Iris pigment epithelial cell (primary cell): ENCODE measurements around the gene AGPAT3.

ENCODE experiments used
- DNase-seq: peaks from one replicate; pipeline ENCODE4 v3.0.0-alpha.2; 2011; ENCODE audit warnings: low read depth

The AGPAT3 gene

DNA sequence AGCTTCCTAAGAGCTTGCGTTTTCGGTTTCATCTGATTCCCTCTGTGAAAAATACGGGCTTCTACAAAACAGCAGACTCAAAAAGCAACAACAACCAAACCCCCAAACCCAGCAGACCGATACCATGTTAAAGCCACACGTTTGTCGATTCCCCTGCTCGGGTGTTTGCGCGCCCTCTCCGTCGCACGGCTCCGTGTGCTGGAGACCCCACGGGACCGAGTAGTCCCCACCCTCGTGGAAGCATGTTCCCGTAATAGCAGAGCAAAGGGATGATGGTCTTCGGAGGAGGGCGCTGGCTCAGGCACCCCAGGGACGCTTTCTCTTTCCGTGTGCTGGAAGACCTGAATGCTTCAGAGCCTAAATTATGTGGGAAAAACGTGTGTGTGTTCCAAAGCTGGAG, 42.7 kb downstream of the AGPAT3 start:
- no peak for DNase-seq

DNA sequence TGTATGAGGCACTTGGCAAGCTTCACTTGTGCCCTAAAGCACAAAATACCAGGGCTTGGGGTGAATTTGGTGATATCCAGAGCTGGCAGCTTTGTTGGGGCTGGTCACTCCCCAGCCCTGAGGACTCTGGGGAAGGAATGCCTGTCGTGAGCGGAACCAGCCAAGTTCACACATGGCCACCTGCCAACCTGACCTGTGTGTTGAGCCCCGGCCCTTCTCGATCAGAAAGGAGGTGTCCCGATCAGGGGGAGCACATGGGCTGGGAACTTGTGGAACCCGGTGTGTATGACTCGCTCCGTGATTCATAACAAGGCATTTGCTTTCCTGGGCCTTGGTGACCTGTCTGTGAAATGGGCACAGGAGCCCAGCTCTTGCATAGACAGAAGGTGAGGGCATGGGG, 43.1 kb downstream of the AGPAT3 start:
- DNase-seq, result no peak

DNA sequence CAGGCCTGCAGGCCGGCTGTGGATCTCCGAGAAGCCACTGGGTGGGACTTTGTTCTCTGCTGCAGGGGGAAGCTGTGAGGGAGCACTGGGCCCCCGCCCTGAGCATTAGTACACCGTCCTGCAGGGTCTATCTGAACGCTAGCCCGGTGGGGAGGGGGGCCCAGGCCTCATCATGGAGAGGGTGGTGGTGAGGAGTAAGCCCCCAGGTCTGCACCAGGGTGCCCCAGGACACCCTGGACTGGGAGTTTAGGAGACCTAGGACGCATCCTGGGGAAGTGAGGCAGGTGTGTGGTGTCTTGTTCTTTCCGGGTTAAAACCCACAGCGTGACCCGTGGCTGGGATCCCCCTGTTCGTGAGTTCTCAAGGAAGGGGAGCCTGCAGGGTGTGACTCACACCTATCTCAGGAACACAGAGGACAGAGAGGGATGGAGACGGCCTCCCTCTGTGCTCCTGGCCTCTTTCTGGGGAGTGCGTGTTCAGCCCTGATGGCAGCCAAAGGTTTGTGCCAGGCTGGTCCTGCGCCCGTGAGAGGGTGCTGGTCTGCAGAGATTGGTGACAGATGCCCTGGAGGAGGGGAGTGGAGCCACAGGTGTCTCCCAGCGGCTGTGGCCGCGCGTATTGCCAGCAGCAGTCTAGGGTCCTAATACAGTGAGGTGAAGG, 44.8 kb downstream of the AGPAT3 start:
- DNase-seq, result no peak

DNA sequence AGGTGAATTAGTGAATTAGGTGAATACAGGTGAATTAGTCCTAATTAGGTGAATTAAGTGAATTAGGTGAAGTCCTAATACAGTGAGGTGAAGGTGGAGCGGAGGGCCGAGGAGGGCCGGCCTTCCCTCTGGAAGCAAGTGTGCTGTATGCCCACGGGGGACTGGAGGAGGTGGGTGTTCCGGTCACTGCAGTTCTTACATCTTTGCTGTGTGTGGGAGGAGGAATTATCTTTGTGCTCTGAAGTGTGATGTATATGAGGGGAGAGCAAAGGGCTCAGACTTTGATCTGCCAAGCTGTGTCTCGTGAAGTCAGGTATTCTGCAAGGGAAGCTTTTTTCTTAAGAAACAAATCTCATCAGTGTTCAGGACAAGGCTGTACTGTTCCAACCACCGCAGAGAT, 45.4 kb downstream of the AGPAT3 start:
- DNase-seq, result no peak

DNA sequence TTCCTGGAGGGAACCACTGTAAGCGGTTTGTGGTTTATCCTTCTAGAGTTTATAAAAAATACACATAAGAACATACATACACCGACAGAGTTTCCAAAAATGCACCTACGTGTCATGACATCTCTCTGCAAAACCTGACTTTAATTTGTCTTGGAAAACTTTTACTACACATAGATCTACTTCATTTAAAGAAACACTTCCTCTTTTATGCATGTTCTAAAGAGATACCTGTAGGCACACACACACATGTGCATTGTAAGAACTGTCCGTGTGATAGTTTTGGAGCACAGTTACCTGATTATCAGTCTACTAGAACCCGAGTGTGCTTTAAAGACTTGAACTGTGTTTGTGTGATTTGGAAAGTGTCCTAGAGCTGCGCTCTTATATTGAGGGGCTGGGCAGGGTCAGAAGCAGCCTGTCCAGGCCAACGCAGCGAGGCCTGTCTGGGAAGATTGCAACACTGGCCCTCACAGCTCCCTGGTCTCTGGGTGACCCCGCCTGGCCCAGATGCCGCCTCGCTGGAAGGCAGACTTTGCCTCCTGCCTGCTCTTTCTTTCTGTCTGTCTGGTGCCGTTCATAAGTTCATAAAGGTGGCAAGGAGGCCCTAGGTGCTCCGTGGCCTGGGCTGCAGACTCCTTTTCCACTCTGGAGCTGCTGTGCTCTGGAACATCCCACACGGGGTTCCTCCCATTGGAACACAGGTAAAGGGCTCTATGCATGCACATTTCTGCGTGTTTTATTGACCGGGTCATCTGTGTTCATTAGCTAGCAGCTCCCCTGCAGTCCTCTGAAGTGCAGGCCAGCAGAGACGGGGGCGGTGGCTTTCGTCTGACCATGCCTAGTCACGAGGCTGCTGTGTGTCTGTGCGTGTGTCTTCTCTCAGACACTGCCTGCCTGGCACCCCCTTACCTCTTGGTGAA, 46.3 kb downstream of the AGPAT3 start:
- DNase-seq, result peak; percentile 37

DNA sequence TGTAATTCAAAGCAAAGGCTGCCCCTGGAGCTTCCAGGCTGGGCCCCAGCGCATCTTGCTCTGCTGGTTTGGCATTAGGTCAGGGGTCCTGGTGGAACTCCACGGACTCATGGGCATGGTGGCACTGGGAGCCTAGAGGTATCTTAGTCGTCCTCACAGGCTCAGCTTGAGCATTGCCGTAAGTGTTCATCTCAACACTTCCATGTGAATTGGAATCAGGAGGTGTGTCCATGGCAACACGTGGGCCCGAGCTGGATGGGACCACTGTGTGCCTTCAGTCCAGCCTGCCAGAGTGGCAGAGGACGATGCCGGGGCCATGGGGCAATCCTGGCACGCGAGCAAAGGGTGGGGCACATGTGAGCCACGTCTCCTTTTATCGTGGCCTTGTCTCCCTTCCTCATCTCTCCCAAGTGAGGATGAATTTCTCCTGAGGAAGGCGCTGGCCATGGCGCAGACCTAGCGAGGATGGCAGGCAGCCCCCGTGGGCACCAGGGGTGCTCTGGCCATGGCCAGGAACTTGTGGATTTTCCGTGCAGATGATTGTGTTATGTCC, 47.0 kb downstream of the AGPAT3 start:
- no peak for DNase-seq

DNA sequence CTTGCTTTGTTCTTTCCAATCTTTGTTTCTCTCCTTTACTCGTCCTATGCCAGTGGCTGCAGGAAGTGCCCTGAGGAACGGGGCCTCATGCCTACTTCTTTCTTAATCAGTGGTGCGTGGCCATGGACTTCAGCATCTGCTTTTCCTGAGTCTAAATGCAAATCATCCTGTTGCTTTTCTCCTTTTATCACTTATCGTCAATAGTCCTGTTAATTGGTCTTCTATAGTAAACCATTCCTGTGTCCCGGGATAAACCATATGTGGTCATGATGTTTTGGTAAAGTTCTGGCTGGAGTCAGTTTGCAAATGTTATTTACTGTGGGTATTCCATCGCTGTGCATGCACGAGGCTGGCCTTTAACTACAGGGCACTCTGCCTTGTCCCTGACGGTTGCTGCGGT, 47.5 kb downstream of the AGPAT3 start:
- no peak for DNase-seq

DNA sequence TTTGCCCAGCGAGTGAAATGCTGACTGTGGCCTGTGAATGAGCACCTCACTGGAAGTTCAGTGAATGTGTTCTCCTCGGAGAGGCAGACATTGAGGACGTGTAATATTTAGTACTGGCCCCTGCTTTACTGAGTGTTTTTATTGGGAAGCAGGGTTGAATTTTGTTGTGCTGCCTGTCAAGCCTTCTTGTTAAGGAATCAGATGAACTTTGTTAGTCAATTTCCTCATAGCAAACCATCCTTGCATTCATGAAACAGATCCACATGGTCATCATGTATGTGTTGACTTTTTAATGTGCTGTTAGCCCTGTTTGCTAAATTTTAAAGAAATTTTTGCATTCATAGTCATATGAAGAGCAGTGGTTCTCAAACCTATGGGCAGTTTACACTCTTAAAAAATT, 47.9 kb downstream of the AGPAT3 start:
- no peak for DNase-seq

DNA sequence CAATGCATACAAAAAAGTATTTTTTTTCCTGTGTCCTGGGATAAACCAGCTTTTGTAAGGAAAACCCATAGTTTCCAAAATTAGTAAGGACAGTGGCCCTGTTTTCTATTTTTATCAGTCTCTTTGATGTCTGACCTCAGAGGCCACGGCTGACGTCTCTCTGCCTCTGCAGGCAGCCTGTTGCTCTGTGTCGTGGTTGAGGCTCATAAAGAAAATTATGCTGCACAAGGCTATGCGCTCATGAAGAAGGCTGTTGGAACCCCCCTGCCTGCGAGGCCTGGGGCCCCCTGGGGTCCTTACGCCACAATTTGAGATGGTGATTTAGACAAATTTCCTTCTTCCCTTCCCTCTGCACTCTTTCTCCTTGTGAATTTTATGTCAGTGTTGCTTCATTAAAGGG, 48.9 kb downstream of the AGPAT3 start:
- peak; percentile 31 for DNase-seq

DNA sequence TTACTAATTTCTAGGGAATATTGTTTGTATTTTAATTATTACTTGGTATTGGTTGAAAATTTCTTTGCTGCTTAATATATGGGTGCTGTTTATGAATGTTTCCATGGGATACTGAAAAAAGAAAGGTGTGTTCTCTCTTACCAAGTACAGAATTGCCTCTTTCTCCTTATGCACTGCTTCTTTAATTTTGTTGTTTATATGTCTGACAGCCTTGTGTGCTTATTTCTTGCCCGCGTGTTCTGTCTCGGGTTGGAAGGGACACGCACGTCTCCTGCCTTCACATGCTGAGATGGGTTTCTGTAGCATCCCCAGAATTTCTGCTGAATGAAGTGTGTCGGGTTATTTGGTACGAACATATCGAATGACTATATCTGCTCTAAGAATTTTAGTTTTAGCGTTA, 51.1 kb downstream of the AGPAT3 start:
- DNase-seq, result no peak

DNA sequence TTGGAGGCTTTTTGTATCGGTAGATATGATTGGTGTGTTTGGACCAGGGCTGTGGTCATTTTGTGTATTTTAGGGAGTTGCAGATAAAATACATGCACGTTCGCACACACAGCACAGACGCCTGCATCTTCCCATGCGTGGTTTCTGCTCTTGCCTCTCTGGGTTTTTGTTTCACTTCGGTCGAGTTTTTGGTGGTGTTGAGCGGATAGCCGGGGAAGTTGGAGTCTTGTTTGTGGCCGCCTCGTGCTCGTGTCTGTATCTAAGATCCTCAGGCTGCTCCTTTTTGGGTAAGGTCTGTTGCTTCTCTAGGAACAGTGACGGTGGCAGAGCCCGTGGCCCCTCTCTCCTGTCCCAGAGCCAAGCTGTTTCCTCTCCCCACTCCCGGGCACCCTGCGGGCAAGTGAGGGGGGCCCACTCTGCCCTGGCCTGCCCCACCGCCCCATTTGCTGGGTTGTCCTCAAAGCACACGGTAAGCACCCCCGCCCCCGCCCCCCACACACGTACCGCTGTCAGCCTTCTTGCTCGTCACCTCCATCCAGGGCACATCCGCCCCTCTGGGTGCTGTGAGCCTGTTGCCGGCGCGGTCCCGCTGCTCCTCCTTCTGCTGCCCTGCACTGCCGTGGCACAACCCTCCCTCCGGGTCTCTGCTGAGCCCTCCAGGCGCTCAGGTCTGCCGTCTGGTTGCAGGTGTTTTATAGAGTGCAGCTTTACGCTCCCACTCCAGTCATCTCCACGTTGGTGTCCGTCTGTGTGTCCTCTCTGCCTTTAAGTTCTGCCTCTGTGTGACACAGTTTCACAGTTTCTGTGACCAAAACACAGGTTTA, 51.9 kb downstream of the AGPAT3 start:
- DNase-seq, result no peak

DNA sequence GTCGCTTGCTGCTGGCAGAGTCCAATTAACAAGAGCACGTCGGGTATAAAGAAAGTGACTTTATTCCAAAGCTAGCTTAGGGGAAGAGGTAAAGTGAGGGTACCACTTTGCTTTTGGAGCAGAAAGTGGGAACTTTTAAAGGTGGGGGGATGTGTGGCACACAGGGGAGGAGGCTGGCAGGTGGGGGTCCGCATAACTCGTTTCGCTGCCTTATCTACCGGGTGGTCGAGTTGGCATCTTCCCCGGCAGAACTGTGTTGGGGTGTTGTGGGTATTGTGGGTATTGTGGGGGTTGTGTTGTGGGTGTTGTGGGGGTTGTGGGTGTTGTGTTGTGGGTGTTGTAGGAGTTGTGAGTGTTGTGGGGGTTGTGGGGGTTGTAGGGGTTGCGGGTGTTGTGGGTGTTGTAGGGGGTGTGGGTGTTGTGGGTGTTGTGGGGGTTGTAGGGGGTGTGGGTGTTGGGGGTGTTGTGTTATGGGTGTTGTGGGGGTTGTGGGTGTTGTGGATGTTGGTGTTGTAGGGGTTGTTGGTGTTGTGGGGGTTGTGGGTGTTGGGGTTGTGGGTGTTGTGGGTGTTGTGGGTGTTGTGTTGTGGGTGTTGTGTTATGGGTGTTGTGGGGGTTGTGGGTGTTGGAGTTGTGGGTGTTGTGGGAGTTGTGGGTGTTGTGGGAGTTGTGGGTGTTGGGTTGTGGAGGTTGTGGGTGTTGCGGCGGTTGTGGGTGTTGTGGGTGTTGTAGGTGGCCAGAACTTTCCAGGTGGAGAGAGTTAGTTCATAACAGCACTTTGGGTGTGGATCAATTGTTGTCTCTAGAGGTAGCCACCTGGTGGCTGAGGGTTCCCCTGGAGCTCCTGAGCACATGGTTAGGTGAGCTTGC, 52.7 kb downstream of the AGPAT3 start:
- DNase-seq, result no peak

DNA sequence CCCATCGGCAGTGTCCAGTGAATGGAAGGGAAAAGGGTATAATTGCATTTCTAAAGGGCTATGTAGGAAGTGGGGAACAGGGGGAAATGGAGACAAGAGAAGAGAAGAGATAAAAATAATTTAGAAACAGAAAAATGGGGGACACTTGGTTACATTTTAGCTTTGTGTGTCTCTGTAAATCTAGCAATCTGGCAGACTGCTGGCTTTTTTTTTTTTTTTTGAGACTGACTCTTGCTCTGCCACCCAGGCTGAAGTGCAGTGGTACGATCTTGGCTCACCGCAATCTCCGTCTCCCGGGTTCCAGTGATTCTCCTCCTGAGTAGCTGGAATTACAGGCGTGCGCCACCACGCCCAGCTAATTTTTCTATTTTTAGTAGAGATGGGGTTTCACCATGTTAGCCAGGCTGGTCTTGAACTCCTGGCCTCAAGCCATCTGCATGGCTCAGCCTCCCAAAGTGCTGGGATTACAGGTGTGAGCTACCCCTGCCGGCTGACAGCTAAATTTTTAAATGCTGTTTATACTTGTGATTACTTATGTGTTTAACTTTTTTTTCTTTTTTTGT, 53.4 kb downstream of the AGPAT3 start:
- DNase-seq, result no peak

DNA sequence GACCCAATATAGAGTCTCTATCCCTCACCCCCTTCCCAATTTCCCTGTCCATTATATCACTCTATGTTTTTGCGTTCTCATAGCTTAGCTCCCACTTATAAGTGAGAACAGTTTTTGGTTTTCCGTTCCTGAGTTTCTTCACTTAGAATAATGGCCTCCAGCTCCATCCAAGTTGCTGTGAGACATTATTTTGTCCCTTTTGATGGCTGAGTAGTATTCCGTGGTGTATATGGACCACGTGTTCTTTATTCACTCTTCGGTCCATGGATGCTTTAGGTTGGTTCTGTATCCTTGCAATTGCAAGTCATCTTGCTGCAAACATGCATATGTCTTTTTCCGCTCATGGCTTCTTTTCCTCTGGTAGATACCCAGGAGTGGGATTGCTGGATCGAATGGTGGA, 54.3 kb downstream of the AGPAT3 start:
- DNase-seq, result no peak

DNA sequence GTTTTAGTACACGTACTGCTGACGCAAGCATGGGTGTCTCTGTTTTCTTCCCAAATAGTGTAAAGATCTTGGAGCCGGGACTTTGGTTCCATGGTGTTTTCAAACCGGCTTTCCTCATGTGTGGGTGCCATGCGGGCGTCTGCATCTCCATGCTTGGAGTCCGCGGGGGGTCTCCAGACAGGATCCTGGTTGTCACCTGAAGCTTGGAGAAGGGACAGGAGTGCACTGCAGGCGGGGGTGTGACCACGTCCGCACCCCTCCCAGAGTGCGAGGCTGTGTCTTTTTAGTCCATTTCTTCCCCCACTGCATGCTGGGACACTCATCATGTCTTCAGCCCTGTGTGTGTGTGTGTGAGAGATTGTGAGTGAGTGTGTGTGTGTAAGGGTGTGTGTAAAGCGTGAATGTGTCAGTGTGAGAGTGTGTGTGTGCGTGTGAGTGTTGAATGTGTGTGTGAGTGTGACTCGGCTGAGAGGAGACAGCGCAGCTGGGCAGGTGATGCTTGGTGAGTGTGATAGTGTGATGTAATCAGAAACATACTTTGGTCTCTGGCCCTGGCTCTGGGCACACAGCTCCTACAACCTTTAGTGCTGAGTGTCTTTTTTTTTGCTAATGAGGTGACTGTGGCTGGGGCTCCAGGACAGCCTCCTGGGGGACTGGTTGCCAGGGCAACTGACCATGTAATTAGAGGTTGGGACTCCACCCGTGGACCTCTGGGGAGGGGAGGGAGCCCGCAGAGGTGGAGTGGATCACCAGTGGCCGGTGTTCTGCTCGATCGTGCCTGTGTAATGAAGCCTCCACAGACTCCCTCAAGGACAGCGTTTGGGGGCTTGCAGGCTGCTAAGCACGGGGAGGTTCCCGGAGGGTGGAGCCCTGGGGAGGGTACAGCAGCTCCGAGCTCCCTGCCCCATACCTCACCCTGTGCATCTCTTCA, 55.1 kb downstream of the AGPAT3 start:
- no peak for DNase-seq

DNA sequence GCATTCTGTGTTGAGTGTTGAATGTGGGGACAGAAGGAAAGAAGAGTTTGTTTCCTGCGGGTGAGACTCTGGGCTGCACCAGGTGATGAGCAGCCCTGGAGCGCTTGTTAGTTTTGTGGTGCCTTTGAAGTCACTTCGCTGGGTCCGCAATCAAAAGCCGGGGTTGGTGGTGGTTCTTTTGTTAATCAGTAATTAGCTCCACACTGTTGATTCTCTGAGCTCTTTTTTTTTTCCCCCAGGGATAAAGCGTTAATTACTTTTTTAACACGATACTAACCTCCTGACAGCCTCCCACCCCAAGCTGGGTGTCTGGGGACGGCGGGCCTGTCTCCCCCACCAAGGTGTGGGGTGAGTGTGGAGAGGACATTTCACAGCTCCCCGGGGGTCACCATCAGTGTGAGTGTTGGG, 56.6 kb downstream of the AGPAT3 start:
- no peak for DNase-seq

DNA sequence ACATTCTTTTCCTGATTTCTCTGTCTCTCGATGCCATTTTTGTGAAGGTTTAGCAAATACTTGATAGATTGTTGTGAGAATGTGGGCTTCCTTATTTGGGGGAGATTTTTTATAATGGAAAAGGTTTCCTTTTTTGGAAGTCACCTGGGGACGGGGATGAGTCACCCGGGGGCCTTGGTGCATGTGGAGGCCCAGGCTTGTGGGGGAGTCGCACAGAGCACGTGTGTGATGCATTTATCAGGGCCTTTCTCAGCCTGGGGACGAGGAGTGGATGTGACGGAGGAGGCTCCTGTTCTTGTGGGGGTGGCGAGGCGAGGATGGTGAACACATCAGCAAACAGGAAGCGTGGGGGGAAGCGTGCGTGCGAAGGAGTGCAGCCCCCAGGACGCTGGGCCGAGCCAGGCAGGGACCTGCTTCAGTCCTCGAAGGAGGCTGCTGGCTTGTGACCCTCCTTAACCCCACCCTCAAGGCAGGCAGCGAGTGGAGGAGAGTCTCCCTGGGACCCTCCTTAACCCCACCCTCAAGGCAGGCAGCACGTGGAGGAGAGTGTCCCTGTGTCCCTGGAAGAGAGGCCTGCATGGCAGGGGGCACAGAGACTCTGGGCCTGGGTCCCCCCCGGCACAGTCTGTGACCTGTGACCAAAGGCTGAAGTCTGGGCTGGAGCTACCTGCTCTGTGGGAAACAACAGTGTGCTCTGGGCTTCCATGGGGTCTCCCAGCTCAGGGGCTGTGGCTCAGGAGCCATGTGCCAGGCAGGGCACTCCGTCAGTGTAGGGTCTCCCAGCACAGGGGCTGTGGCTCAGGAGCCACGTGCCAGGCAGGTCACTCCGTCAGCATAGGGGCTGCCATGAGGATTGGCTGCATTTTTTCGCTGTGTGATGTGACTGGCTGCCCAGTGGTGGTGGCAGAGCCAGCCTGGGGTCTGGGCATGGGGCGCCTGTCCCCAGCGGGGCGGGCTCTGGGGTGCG, 57.2 kb downstream of the AGPAT3 start:
- peak; percentile 42 for DNase-seq

DNA sequence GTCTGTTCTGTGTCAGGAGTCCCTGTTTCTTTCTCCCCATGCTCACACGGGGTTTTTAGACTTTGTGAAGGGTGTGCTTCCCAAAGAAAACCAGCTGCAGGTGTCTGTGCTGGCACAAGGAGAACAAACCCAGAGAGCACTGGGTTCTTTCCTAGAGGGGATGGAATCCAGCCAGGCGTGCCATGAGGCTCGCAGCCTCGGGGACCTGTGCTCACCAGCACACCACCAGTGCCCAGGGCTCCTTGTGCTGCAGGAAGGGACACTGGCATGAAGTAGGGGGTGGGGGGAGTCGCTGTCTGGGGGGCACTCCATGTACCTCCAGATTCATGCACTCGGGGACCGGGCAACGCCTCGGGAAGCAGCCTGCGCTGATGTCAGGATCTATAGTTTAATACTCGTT, 57.9 kb downstream of the AGPAT3 start:
- DNase-seq, result no peak

DNA sequence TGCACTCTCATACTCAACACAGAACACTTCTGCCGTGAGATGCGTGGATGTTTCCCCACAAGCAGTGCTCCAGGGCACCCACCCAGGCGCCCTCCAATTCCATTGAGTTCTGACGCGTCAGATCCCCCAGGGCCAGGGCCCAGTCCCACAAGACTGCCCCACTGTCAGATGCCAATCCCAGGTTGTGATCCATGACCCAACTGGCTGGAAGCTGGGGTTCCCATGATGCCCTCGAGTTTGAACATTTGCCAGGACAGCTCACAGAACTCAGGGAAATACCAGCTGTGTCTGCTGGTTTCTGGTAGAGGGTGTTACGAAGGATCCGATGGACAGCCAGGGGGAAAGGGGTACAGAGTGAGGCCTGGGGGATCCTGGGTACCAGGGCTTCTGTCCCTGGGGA, 58.4 kb downstream of the AGPAT3 start:
- DNase-seq, result peak; percentile 16
